Ascending aorta (tissue), 2 donors: ENCODE data around the gene SDHAF4. TPM values are rescaled to one million over a fixed set of nuclear protein-coding genes. Genes with fewer than 3 reads are reported as not detected.
"Not testable (repeated sequence)": the region's sequence is repeated elsewhere in the genome, so short reads cannot be mapped to it uniquely, and the experiment has no call there.

Experiments
- DNase-seq, 2 donors: peaks; one replicate each; pipeline ENCODE4 v3.0.0-alpha.2; 2019; ENCODE audit warnings: low spot score in 2 of 2
- H3K27ac ChIP-seq, 2 donors: fragments of 200-600 bp; sonication (generic); one replicate each; pipeline ENCODE4 v1.5.1; 2016 to 2017; ENCODE audit warnings: mild to moderate bottlenecking in 1 of 2
- H3K27me3 ChIP-seq: fragments of 200-600 bp; sonication (generic); one replicate; pipeline ENCODE4 v1.5.1; 2017
- H3K36me3 ChIP-seq, 2 donors: fragments of 200-600 bp; sonication (generic); one replicate each; pipeline ENCODE4 v1.5.1; 2016
- H3K4me1 ChIP-seq, 2 donors: fragments of 200-600 bp; sonication (generic); one replicate each; pipeline ENCODE4 v1.5.1; 2016 to 2017; ENCODE audit warnings: mild to moderate bottlenecking in 1 of 2
- H3K4me3 ChIP-seq, 2 donors: fragments of 200-600 bp; sonication (generic); one replicate each; pipeline ENCODE4 v1.5.1; 2016 to 2017; ENCODE audit warnings: mild to moderate bottlenecking in 1 of 2
- H3K9me3 ChIP-seq, 2 donors: fragments of 200-600 bp; sonication (generic); one replicate each; pipeline ENCODE4 v1.5.1; 2016
- intact Hi-C: fragments of 100-400 bp; cut with DNase I; formaldehyde crosslinking; loops from one replicate; pipeline ENCODE4 v1.15.1; 2023
- total RNA-seq: library from RNA; depleted of rRNA; stranded (reverse); fragments of >200 nt; gene quantifications from one replicate; pipeline ENCODE4 v1.1.0, GENCODE V29; 2016
- TF ChIP-seq, protein P1 (sequence below), 3 experiments: fragments of 200-600 bp in 2 of 3; fragments of 450-650 bp in 1 of 3; sonication (generic) in 2 of 3; IDR thresholded peaks; one replicate each; pipeline ENCODE4 v1.5.1; 2016 to 2019; ENCODE audit warnings: antibody characterized with exemption in 3 of 3, mild to moderate bottlenecking in 1 of 3, moderate library complexity in 1 of 3

Gene SDHAF4
- total RNA-seq, 1 donor from 2014 or later: 3.5 TPM

DNA sequence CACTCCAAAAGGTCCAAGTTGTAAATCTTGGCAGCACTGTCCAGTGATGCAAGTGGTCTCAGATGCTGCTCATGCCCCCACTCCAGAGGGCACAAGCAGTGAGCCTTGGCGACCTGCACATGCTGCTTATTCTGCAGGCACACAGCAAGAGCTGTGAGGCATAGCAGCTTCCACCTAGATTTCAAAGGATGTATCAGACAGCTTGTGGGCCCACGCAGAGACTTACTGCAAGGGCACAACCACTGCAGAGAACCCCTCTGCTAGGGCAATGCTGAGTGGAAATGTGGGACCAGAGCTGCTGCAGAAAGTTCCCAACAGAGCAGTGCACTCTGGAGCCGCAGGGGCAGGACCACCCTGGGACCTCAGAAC is 26.4 kb downstream of the SDHAF4 start:
- H3K4me3 ChIP-seq: no peak overlapping the region
- intact Hi-C loops: no loop called here
- no peaks in the 10 kb centered on the region for H3K27me3 ChIP-seq
- no peaks in the 10 kb centered on the region for H3K4me1 ChIP-seq
- no peaks in the 10 kb centered on the region for H3K9me3 ChIP-seq
- no peak for DNase-seq
- H3K27ac ChIP-seq: no peak overlapping the region
- H3K36me3 ChIP-seq: peaks cover 0 to 9% of the 10 kb centered on the region in 2 donors
- TF ChIP-seq, protein P1, sequence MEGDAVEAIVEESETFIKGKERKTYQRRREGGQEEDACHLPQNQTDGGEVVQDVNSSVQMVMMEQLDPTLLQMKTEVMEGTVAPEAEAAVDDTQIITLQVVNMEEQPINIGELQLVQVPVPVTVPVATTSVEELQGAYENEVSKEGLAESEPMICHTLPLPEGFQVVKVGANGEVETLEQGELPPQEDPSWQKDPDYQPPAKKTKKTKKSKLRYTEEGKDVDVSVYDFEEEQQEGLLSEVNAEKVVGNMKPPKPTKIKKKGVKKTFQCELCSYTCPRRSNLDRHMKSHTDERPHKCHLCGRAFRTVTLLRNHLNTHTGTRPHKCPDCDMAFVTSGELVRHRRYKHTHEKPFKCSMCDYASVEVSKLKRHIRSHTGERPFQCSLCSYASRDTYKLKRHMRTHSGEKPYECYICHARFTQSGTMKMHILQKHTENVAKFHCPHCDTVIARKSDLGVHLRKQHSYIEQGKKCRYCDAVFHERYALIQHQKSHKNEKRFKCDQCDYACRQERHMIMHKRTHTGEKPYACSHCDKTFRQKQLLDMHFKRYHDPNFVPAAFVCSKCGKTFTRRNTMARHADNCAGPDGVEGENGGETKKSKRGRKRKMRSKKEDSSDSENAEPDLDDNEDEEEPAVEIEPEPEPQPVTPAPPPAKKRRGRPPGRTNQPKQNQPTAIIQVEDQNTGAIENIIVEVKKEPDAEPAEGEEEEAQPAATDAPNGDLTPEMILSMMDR (IDR thresholded peaks at IDR 0.05): no peak

DNA sequence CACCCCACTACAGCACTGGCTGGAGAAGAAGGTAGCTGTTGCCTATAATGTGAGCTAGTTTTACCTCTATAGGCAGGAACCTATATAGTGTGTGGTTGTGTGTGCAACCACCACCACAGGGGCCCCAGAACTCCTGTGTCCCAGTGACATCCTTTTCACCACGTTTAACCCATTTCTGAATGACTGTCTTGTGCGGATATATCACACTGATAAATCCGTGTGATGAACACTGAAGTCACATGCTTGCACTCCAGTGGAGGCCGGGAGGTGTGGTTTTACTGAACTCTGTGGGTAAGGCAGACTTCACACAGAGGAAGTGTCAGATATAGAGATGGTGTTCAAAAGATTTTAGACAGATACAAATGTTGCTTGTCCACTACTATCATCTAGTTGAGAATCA is 32.5 kb downstream of the SDHAF4 start:
- intact Hi-C loops: no loop called here
- no peak overlapping the region for H3K27ac ChIP-seq
- DNase-seq: no peak
- no peaks in the 10 kb centered on the region for H3K36me3 ChIP-seq
- H3K4me3 ChIP-seq: no peak overlapping the region
- TF ChIP-seq, protein P1 (IDR thresholded peaks at IDR 0.05): no peak
- H3K4me1 ChIP-seq: no peaks in the 10 kb centered on the region
- H3K9me3 ChIP-seq: no peaks in the 10 kb centered on the region
- H3K27me3 ChIP-seq: no peaks in the 10 kb centered on the region

DNA sequence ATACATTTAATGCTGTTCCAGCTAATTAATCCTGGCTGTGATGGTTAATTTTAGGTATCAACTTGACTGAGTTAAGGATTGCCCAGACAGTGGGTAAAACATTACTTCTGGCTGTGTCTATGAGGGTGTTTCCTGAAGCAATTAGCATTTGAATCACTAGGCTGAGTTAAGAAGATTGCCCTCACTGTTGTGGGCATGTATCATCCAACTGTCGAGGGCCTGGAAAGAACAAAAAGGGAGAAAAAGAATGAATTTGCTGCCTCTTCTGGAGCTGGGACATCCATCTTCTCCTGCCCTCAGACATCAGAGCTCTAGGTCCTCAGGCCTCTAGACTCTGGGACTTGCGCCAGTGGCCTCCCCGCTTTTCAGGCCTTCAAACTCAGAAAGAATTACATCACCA is 34.3 kb downstream of the SDHAF4 start:
- Histone ChIP-seq H3K9me3 (no peaks in the 10 kb centered on the region), H3K4me1 (no peaks in the 10 kb centered on the region), H3K27me3 (no peaks in the 10 kb centered on the region), H3K27ac (no peak overlapping the region), H3K36me3 (no peaks in the 10 kb centered on the region), H3K4me3 (no peak overlapping the region)
- no peak for DNase-seq
- TF ChIP-seq, protein P1 (IDR thresholded peaks at IDR 0.05): no peak
- intact Hi-C loops: no loop called here

DNA sequence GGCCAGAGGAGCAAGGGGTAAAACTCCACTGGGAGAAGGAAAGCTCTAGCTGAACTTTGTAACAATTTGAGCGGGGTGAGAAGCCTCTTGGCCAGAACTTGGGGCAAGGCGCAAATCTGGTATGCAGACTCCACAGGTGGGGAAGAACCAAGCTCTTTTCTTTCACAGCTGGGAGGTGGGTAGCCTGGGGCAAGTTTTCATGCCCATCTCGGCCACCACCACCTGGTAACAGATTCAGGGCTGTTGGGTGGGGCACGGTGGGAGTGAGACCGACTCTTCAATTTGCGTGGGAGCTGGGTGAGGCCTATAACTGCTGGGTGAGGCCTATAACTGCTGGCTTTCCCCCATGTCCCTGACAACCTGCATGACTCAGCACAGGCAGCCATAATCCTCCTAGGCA is 37.5 kb downstream of the SDHAF4 start:
- H3K27ac ChIP-seq: no peak overlapping the region
- TF ChIP-seq, protein P1 (IDR thresholded peaks at IDR 0.05): no peak
- H3K4me3 ChIP-seq: no peak overlapping the region
- no peaks in the 10 kb centered on the region for H3K4me1 ChIP-seq
- DNase-seq: no peak
- peaks cover 0 to 3% of the 10 kb centered on the region in 2 donors for H3K9me3 ChIP-seq
- intact Hi-C loops: no loop called here
- H3K36me3 ChIP-seq: no peaks in the 10 kb centered on the region
- H3K27me3 ChIP-seq: no peaks in the 10 kb centered on the region

DNA sequence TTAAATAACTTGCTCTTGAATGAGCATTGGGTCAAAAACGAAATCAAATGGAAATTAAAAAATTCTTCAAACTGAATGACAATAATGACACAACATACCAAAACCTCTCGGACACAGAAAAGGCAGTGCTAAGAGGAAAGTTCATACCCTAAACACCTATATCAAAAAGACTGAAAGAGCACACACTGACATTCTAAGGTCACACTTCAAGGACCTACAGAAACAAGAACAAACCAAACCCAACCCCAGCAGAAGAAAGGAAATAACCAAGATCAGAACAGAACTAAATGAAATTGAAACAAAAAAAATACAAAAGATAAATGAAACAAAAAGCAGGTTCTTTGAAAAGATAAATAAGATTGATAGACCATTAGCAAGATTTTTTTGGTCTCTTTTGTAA is 40.6 kb downstream of the SDHAF4 start:
- H3K36me3 ChIP-seq, H3K4me3 ChIP-seq, intact Hi-C loops, H3K27ac ChIP-seq, H3K27me3 ChIP-seq, H3K9me3 ChIP-seq, H3K4me1 ChIP-seq, DNase-seq: not testable (repeated sequence)

DNA sequence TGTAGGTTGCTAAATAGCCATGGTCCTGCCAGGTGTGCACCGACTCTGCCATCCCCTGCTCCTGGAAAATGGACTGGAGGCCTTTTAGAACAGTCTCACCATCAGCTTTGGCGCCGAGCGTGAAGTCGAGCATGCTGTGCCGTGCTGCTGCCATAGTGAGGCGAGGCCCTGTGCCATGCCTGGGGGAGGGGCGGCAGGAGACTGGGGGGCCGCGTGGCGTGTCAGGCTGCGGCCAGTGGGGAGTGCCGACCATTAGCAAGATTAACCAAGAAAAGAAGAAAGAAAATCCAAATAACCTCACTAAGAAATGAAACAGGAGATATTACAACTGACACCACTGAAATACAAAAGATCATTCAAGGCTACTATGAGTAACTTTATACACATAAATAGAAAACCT is 42.5 kb downstream of the SDHAF4 start:
- H3K9me3 ChIP-seq, H3K4me1 ChIP-seq, DNase-seq, H3K27me3 ChIP-seq, intact Hi-C loops, H3K27ac ChIP-seq, H3K4me3 ChIP-seq, H3K36me3 ChIP-seq: not testable (repeated sequence)

DNA sequence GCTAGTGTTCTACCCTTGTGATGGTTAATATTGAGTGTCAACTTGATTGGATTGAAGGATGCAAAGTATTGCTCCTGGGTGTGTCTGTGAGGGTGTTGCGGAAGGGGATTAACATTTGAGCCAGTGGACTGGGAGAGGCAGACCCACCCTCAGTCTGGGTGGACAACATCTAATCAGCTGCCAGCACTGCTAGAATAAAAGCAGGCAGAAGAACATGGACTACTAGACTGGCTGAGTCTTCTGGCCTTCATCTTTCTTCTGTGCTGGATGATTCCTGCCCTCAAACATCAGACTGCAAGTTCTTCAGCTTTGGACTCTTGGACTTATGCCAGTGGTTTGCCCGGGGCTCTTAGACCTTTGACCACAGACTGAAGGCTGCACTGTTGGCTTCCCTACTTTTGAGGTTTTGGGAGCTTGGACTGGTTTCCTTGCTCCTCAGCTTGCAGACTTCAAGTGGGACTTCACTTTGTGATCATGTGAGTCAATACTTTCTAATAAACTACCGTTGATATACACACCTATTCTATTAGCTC is 50.1 kb downstream of the SDHAF4 start:
- TF ChIP-seq, protein P1 (IDR thresholded peaks at IDR 0.05): no peak

More for the DNA sequence above, 50.1 kb downstream of the SDHAF4 start:
- DNase-seq: no peak
- no peak overlapping the region for H3K4me3 ChIP-seq
- H3K9me3 ChIP-seq: no peaks in the 10 kb centered on the region
- H3K27ac ChIP-seq: no peak overlapping the region
- intact Hi-C loops: no loop called here
- H3K27me3 ChIP-seq: no peaks in the 10 kb centered on the region
- H3K4me1 ChIP-seq: no peaks in the 10 kb centered on the region
- H3K36me3 ChIP-seq: no peaks in the 10 kb centered on the region
